Sigmoid colon (tissue), 7 donors: Measurements from ENCODE around the gene STX7. TPM values are rescaled to one million over a fixed set of nuclear protein-coding genes. Genes with fewer than 3 reads are reported as not detected.

Experiments
- DNase-seq: peaks from one replicate; pipeline ENCODE4 v3.0.0-alpha.2; 2019
- H3K27ac ChIP-seq, 4 donors: fragments of 200-600 bp; sonication (generic); one replicate each; pipeline ENCODE4 v1.5.1; 2016 to 2019; ENCODE audit warnings: mild to moderate bottlenecking in 1 of 4
- H3K27me3 ChIP-seq, 3 donors: fragments of 200-600 bp; sonication (generic); one replicate each; pipeline ENCODE4 v1.5.1; 2019; ENCODE audit warnings: mild to moderate bottlenecking in 1 of 3
- H3K36me3 ChIP-seq, 4 donors: fragments of 200-600 bp; sonication (generic); one replicate each; pipeline ENCODE4 v1.5.1; 2016 to 2019
- H3K4me1 ChIP-seq, 4 donors: fragments of 200-600 bp; sonication (generic); one replicate each; pipeline ENCODE4 v1.5.1; 2017 to 2019
- H3K4me3 ChIP-seq, 4 donors: fragments of 200-600 bp; sonication (generic); one replicate each; pipeline ENCODE4 v1.5.1; 2017 to 2019; ENCODE audit warnings: mild to moderate bottlenecking in 2 of 4, moderate library complexity in 1 of 4
- H3K9me3 ChIP-seq, 4 donors: fragments of 200-600 bp in 3 of 4; sonication (generic) in 3 of 4; one replicate each; pipeline versions ENCODE4 v1.5.1 to v1.6.1; 2013 to 2019
- CTCF ChIP-seq, 4 experiments: fragments of 450-650 bp in 3 of 4; fragments of 200-600 bp in 1 of 4; IDR thresholded peaks; one replicate each; pipeline ENCODE4 v1.5.1; 2016 to 2019; ENCODE audit warnings: antibody characterized with exemption in 4 of 4, mild to moderate bottlenecking in 3 of 4, moderate library complexity in 2 of 4
- EP300 ChIP-seq, 4 donors: sonication (generic); formaldehyde crosslinking; IDR thresholded peaks; one replicate each; pipeline ENCODE4 v1.6.1; 2017; ENCODE audit warnings: antibody characterized with exemption in 4 of 4
- POLR2A ChIP-seq, 2 donors: fragments of 450-650 bp; IDR thresholded peaks; one replicate each; pipeline ENCODE4 v1.6.1; 2016; ENCODE audit warnings: antibody characterized with exemption in 2 of 2, mild to moderate bottlenecking in 2 of 2, moderate library complexity in 2 of 2
- POLR2AphosphoS5 ChIP-seq, 4 donors: sonication (generic); formaldehyde crosslinking; IDR thresholded peaks; one replicate each; pipeline ENCODE4 v1.6.1; 2017; ENCODE audit warnings: antibody characterized with exemption in 4 of 4
- WGBS, 2 donors: extraction: QIAGEN DNeasy Blood & Tissue Kit; methylation state at CpG; one replicate each; pipeline ENCODE4 v1.1.7; 2013; 5-methylcytosine and 5-hydroxymethylcytosine counted together
- intact Hi-C: fragments of 100-400 bp; cut with DNase I; formaldehyde crosslinking; loops from one replicate; pipeline ENCODE4 v1.15.1; 2023
- polyA plus RNA-seq, 3 donors: library from polyadenylated mRNA; stranded (reverse); fragments of 200-250 nt; gene quantifications; one replicate each; pipeline ENCODE4 v1.2.3, GENCODE V29; 2013
- total RNA-seq, 4 donors: library from RNA; depleted of rRNA; stranded (reverse); fragments of >200 nt; gene quantifications; one replicate each; pipeline ENCODE4 v1.1.0, GENCODE V29; 2016
- donor health status: healthy with polysubstance abuse.
- donor health status: Bipolar disorder and iron deficiency.
- donor health status: healthy.

The STX7 gene
- total and polyA plus RNA-seq, 7 donors: 27.1 to 72.5 (median 44.6) TPM

DNA sequence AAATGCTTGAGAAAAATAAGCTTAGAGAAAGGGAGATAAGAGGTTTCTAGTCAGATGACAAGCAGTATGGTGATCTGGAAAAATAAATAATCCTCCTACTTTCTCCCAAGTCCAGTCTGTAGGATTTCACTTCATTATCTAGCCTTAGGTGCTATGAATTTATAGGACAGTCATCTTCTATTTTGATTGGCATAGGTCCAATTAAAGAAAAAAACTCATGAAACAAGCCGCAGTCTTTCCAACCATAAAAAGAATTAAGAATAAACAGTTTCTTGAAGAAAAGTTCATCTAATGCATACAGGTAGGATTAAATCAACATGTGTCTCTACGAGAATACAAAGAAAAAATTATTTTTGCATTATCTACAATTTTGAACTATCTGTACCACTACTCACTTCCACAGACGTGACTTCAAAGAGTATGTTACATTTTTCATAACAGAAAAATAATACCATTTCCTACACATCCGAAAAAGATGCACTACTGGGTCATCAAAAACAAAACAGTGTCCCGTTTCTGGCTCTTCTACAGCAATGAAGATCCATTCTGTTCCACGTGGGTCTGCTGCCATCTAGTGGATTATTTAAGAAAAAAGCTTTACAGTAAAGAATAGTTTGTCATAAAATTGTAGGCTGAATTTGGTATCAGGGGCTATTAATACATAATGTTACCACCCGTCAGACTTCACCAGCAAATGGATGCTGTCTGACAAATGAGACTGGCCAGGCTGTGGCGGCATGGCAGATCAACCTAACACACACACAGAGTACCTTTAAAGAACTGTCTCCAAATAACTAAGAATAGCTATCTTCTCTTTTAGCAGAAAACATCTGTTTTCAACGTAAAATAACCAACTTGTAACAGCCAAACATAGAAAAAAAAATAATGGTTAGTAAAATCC is 28.9 kb downstream of the STX7 start:
- Histone ChIP-seq H3K9me3 (no peaks in the 10 kb centered on the region), H3K4me1 (peaks cover 0 to 36% (median 28%) of the 10 kb centered on the region in 4 donors), H3K4me3 (no peak overlapping the region), H3K36me3 (no peaks in the 10 kb centered on the region), H3K27me3 (no peaks in the 10 kb centered on the region), H3K27ac (no peak overlapping the region)
- DNase-seq: no peak
- 29 to 35% methylated on average over 9 of the region's 9 CpGs for WGBS, 2 donors
- TF ChIP-seq CTCF (IDR thresholded peaks at IDR 0.05) (peak; percentile 57 to 69 (median 66)), POLR2AphosphoS5 (IDR thresholded peaks at IDR 0.05) (no peak)
- intact Hi-C loops: loop anchor here (1.0 to 10.0 kb wide), 3 partner anchors 183 to 569 kb away; no protein-coding TSS in a partner anchor

GRCh38 chr6:132482581-132482980 is 30.3 kb downstream of the STX7 start:
- no peaks in the 10 kb centered on the region for H3K36me3 ChIP-seq
- peak in 3 of 4 donors; percentile 21 to 65 (median 52) for TF ChIP-seq POLR2AphosphoS5 (IDR thresholded peaks at IDR 0.05)
- no peak for TF ChIP-seq EP300 (IDR thresholded peaks at IDR 0.05)
- no peaks in the 10 kb centered on the region for H3K27me3 ChIP-seq
- H3K27ac ChIP-seq: peak overlapping the region in 2 of 4 donors; percentile 12 to 15
- no peaks in the 10 kb centered on the region for H3K9me3 ChIP-seq
- peaks cover 0 to 36% (median 28%) of the 10 kb centered on the region in 4 donors for H3K4me1 ChIP-seq
- no peak overlapping the region for H3K4me3 ChIP-seq
- intact Hi-C loops: loop anchor here (10.0 kb wide), 1 partner anchor 568 kb away; no protein-coding TSS in a partner anchor
- no peak for DNase-seq
- 81 to 87% methylated on average over 2 of the region's 2 CpGs for WGBS, 2 donors

DNA sequence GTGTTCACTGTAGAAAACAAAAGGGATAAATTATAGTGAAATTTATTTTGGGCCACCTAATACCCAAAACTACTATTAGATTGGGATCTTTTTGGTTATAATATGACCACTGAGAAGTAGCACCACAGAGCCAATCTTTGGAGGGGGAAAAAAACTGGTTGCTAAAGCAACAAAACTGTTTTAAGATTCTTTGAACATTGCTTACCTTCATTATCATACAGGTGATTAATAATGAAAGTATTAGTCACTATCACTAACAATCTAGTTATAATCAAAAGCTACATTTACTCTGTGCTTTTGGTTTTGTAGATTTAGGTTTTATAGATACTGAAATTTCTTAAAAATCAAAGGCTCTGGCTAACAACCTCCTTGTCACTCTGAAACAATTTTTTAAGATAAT is 31.7 kb downstream of the STX7 start:
- Histone ChIP-seq H3K4me3 (no peak overlapping the region), H3K36me3 (no peaks in the 10 kb centered on the region), H3K9me3 (no peaks in the 10 kb centered on the region), H3K4me1 (peaks cover 0 to 36% (median 28%) of the 10 kb centered on the region in 4 donors), H3K27me3 (no peaks in the 10 kb centered on the region), H3K27ac (no peak overlapping the region)
- intact Hi-C loops: loop anchor here (10.0 kb wide), 1 partner anchor 566 kb away; no protein-coding TSS in a partner anchor
- TF ChIP-seq EP300 (IDR thresholded peaks at IDR 0.05) (no peak), POLR2AphosphoS5 (IDR thresholded peaks at IDR 0.05) (no peak), POLR2A (IDR thresholded peaks at IDR 0.05) (no peak), CTCF (IDR thresholded peaks at IDR 0.05) (no peak)
- no peak for DNase-seq

GRCh38 chr6:132479131-132479530 is 33.8 kb downstream of the STX7 start:
- intact Hi-C loops: no loop called here
- Histone ChIP-seq H3K4me1 (peaks cover 0 to 32% (median 25%) of the 10 kb centered on the region in 4 donors), H3K27me3 (no peaks in the 10 kb centered on the region), H3K9me3 (no peaks in the 10 kb centered on the region), H3K4me3 (no peak overlapping the region), H3K27ac (no peak overlapping the region), H3K36me3 (no peaks in the 10 kb centered on the region)
- 96 to 98% methylated on average over 2 of the region's 2 CpGs for WGBS, 2 donors
- DNase-seq: no peak
- no peak for TF ChIP-seq EP300 (IDR thresholded peaks at IDR 0.05)
- TF ChIP-seq POLR2AphosphoS5 (IDR thresholded peaks at IDR 0.05): no peak
- TF ChIP-seq POLR2A (IDR thresholded peaks at IDR 0.05): no peak
- no peak for TF ChIP-seq CTCF (IDR thresholded peaks at IDR 0.05)

DNA sequence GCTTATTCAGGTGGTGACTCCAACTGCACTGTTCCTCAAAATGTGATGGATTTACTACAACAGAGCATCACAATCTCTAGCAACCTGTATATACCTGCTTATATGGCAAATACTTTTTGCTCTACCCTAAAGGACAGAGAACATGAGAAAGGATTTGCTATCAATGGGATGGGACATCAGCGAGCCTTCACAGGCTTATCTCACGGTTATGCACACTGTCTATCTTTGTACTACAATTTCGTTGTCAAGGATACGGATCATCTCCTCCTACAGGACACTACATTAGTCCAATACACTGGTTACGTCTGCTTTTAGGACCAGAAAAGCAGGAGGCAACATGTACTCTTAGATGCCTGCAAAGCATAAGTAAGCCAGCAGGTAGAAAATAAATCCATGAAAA is 34.2 kb downstream of the STX7 start:
- DNase-seq: no peak
- Histone ChIP-seq H3K36me3 (no peaks in the 10 kb centered on the region), H3K4me3 (no peak overlapping the region), H3K27me3 (no peaks in the 10 kb centered on the region), H3K27ac (no peak overlapping the region), H3K4me1 (peaks cover 0 to 27% (median 21%) of the 10 kb centered on the region in 4 donors), H3K9me3 (no peaks in the 10 kb centered on the region)
- WGBS, 2 donors: 94 to 95% methylated on average over 5 of the region's 5 CpGs
- intact Hi-C loops: no loop called here
- TF ChIP-seq EP300 (IDR thresholded peaks at IDR 0.05) (no peak), CTCF (IDR thresholded peaks at IDR 0.05) (no peak), POLR2A (IDR thresholded peaks at IDR 0.05) (no peak), POLR2AphosphoS5 (IDR thresholded peaks at IDR 0.05) (no peak)
